ENCODE results near the gene UST. TPM values are rescaled to one million over a fixed set of nuclear protein-coding genes. Genes with fewer than 3 reads are reported as not detected.

The UST gene
- total and polyA plus RNA-seq, 8 donors: 3.7 to 20.9 (median 8.6) TPM

GRCh38 chr6:149027484-149027883 is 280.7 kb downstream of the UST start:
- TF ChIP-seq CTCF (IDR thresholded peaks at IDR 0.05): no peak
- H3K4me3 ChIP-seq: no peak overlapping the region
- H3K4me1 ChIP-seq: peaks cover 0 to 5% (median 0%) of the 10 kb centered on the region in 3 donors
- no peaks in the 10 kb centered on the region for H3K9me3 ChIP-seq
- intact Hi-C loops (cut with DNase I): loop anchor here in 2 of 3 donors (5.0 to 10.0 kb wide), 2 partner anchors 405 to 407 kb away; no protein-coding TSS in a partner anchor
- H3K36me3 ChIP-seq: peaks cover 0 to 3% (median 0%) of the 10 kb centered on the region in 3 donors
- H3K27ac ChIP-seq: no peak overlapping the region
- FAIRE-seq: no peak
- no peaks in the 10 kb centered on the region for H3K27me3 ChIP-seq
- DNase-seq: no peak
- no peak for ATAC-seq
- 93 to 95% methylated on average over 1 of the region's 1 CpG for WGBS, 2 donors

GRCh38 chr6:149028767-149029405 is 282.1 kb downstream of the UST start:
- DNase-seq: peak in 4 of 6 donors; percentile 46 to 77 (median 69)
- no peak for FAIRE-seq
- intact Hi-C loops (cut with DNase I): loop anchor here in 2 of 3 donors (5.0 to 10.0 kb wide), 2 partner anchors 403 to 406 kb away; no protein-coding TSS in a partner anchor

GRCh38 chr6:149031201-149031858 is 284.5 kb downstream of the UST start:
- TF ChIP-seq CTCF (IDR thresholded peaks at IDR 0.05): no peak
- Histone ChIP-seq H3K4me3 (no peak overlapping the region), H3K27ac (no peak overlapping the region), H3K4me1 (peaks cover 0 to 15% (median 4%) of the 10 kb centered on the region in 3 donors), H3K36me3 (no peaks in the 10 kb centered on the region), H3K9me3 (no peaks in the 10 kb centered on the region), H3K27me3 (no peaks in the 10 kb centered on the region)
- intact Hi-C loops (cut with DNase I): no loop called here
- 89 to 94% methylated on average over 4 of the region's 4 CpGs for WGBS, 2 donors
- ATAC-seq: no peak
- no peak for FAIRE-seq
- no peak for DNase-seq

More at GRCh38 chr6:149028767-149029405, 282.1 kb downstream of the UST start:
- Histone ChIP-seq H3K27ac (no peak overlapping the region), H3K4me3 (no peak overlapping the region), H3K4me1 (peaks cover 0 to 15% (median 4%) of the 10 kb centered on the region in 3 donors), H3K36me3 (no peaks in the 10 kb centered on the region), H3K27me3 (no peaks in the 10 kb centered on the region), H3K9me3 (no peaks in the 10 kb centered on the region)
- TF ChIP-seq CTCF (IDR thresholded peaks at IDR 0.05): peak; percentile 29 to 57 (median 51)
- ATAC-seq: peak; percentile 64 to 87 (median 82)
- 6 to 7% methylated on average over 6 of the region's 6 CpGs for WGBS, 2 donors

GRCh38 chr6:149031859-149032598 is 285.2 kb downstream of the UST start:
- FAIRE-seq (no peak), ATAC-seq (peak in 2 of 4 donors; percentile 21 to 36), DNase-seq (no peak)
- Histone ChIP-seq H3K4me1 (peaks cover 0 to 15% (median 4%) of the 10 kb centered on the region in 3 donors), H3K27ac (peak overlapping the region; percentile 9 to 62 (median 28)), H3K9me3 (no peaks in the 10 kb centered on the region), H3K27me3 (no peaks in the 10 kb centered on the region), H3K4me3 (no peak overlapping the region), H3K36me3 (no peaks in the 10 kb centered on the region)
- TF ChIP-seq CTCF (IDR thresholded peaks at IDR 0.05): no peak
- WGBS, 2 donors: 90% methylated on average over 17 to 18 of the region's 18 CpGs
- intact Hi-C loops (cut with DNase I): no loop called here
